A549 (cell line): ENCODE results near the gene LDB1.

Source experiments
- EP300 ChIP-seq, 2 experiments: fragments of >200 bp; sonication (Bioruptor Twin); formaldehyde crosslinking; IDR thresholded peaks; 2 replicates in 1 of 2; 3 replicates in 1 of 2; pipeline ENCODE4 v1.6.1; 2016 to 2017
- POLR2A ChIP-seq: IDR thresholded peaks from 2 replicates; pipeline ENCODE4 v1.6.1; 2012; ENCODE audit warnings: mild to moderate bottlenecking, low read length
- RCOR1 ChIP-seq: fragments of 150-350 bp; IDR thresholded peaks from 2 replicates; pipeline ENCODE4 v1.6.1; 2014; ENCODE audit warnings: antibody characterized with exemption, low read length, low read depth

DNA sequence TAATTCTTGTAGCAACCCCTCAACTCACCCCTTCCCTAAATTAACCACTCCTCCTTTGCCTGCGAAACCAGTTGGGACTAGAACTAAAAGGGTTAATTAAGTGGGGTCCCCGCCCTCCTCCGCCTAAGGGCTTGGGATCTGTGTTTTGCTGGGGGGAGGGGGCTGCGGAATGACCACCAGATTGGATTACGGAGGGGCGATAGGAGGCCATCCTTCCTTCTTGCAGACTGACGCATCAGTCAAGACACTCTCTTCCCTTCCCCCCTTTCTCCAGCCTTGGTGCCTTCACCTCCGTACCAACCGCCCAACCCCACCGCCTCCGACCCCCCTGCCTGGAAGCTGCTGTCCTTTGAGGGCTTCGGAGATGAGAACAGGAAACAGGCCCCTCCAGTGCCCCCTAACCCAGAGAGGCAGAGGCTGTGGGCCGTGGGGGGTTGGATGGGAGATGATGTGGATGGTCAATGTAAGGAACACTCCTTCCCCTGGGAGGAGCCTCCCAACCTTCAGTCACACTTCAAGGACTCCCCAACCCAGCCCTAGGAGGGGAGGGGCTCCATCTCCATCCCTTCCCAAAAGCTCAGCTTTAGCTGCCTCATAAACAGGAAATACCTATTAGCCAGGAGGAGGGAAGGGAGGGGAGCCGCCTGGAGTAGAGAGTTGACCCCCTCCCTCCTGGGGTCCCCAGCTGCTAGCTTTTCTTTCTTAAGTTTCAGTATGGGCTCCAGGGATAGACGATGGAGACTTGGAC lies 997 bp upstream of the LDB1 start:
- TF ChIP-seq EP300 (IDR thresholded peaks at IDR 0.05), result no peak
- no peak for TF ChIP-seq RCOR1
- TF ChIP-seq POLR2A, result no peak
